8988T (cell line): ENCODE results near the gene RNU6-7.

ENCODE experiments used
- DNase-seq: peaks from one replicate; pipeline ENCODE4 v3.0.0; 2011

The RNU6-7 gene

DNA sequence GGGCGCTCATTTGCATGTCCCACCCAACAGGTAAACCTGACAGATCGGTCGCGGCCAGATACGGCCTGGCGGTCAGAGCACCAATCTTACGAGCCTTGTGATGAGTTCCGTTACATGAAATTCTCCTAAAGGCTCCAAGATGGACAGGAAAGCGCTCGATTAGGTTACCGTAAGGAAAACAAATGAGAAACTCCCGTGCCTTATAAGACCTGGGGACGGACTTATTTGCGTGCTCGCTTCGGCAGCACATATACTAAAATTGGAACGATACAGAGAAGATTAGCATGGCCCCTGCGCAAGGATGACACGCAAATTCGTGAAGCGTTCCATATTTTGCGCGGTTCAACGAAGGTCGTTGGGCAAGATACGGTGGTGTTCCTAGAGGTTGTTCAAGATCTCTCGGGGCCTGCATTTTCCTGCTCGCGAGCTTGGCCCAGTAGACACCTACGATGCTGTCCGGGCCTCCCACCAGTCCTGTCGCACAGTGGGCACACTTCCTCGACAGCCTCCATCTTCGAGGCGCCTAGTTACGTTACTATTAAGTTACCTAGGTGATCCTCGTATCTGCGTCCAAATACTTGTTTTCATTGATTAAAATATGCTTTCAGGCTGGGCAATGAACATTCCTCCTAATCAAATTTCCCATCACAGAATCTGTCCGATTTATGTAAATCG is at the start of gene RNU6-7:
TSS of gene RNU6-7 (plus strand) at position 230 of the 675 bp plus-strand sequence.
- DNase-seq, result no peak

DNA sequence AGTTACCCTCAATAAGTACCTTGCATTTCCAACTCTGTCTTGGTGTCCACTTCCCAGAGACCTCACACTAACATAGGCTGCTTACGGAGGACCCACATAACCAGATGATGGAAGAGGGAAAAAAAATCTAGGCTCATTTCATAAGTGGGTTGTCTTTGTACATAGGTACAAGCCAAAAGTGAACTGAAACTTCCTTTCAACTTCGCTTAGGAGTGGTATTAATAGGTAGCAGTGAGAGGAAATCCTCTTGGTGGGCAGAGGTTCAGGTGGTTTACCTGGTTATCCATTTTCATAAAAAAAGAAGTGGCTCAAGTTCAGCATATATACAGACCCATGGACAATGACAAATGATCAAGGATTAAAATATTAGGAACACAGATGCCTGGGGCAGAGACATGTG is 35.8 kb upstream of the RNU6-7 start:
- no peak for DNase-seq

DNA sequence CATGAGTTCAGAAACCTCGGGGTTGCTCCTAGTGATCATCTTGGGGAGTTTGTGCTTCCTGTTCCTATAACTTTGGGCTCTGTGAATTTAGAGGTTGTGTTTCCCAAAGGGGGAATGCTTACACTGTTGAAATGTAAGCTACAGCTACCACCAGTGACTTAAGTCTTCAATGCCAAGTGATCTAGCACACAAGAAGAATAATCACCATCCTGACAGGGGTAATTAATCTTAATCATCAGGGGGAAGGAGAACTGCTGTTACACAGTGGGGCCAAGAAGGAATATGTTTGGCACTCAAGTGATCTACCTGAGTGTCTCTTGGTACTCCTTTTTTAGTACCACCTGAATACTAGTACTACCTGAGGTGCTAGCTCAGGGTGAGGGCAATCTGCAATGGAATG is 34.9 kb upstream of the RNU6-7 start:
- DNase-seq, result no peak

DNA sequence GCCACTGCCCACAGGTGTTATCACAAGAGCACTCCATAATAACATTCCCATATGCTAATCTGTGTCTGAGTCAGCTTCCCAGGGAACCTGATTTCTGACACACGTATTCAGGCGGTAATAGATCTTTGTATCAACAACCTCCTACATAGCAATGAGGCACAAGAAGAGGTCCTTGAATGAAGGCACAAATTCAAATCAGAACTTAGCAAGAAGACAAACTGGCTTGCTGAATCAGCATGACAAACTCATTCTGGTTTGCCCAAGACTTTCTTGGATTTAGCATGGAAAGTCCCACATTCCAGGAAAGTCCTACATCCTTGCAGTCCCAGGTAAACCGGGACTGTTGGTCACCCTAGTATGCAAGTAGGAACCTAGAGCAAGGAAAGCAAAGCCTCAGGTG is 33.9 kb upstream of the RNU6-7 start:
- no peak for DNase-seq

DNA sequence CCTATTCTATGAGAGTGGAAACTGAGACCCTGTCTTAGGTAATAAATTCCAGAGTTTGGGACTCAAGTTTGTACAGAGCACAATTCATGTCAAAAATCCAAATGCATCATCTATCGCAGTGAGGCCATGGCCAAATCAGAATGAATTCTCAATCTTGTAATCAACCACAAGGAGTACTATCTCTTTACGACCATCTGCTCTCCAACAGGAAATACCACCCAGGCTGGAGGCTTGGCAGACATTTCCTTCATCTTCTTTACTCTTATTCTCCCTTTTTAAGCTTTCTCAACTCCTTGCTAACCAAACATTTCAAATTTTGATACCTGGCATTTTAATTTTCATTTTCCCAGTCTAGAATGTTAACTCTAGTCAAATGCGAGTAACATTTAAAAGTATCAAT is 32.7 kb upstream of the RNU6-7 start:
- DNase-seq, result no peak

DNA sequence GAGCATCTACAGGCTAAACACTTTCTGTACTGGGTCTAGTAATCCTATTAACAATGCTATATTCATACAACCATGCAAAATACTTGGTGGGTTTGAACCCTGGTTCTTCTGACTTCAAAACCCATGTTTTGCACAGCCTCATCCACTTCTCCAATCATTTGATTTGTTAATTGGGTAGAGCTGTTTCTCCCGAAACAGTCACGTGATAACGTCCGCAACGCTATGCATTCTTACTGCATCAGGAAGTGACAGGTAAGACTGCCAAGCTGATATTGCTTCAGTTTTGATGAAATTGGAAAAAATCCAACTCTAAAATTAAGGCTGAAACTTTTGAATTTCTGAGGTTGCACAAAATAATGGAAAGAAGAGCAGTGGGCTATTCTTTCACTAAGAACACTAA is 30.4 kb upstream of the RNU6-7 start:
- DNase-seq, result no peak

DNA sequence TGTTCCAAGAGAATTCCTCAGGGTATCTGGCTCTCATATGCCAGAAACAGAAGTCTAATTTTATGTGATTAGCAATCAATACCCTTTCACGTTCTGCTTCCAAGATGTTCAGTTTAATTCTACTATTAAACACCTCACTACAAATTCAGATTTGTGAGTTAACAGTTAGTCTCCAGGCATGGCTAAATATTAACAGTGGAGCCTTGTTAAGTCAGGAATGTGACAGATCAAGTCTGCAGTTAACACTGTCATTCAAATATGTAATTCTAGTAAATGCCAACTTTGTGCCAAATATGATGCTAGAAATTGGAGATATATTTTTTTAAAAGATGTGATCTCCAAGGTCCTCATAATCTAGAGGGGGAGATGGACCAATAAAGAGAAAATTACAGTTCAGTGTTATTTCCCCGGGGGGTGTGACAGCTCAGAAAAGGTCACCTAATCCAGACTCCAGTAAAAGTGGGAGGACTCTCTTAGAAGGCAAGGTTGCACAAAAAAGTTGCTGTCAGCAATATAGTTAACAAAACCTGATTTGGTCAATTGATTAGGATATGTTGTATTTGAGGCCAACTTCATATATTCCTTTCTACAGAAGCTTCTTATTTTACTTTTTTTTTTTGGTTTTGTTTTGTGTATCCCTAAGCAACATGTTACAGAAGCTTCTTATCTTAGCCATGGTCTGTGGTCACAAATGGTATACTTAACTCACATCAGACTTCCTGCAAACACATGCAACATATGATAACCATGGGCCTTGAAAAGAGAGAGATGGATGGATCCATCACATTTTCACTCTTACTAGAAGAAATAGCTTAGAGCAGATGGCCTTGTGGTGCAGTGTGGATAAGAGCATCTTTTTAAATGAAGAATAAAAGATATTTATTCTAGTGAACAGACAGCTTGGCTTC is 18.4 kb upstream of the RNU6-7 start:
- DNase-seq, result no peak

DNA sequence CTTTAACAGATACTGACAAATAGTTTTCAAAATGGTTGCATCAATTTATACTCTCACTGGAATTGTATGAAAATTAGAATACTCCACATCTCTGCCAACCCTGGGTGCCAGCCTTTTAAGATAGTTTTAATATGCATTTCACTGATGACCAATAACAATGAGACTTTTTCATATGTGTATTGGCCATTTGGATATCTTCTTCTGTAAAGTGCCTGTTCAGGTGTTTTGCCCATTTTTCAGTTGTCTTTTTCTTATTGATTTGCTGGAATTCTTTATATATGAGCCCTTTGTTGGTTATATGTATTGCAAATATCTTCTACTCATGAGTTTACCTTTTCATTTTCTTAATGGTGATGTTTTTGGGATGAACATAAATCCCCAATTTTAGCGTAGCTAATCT is 16.7 kb upstream of the RNU6-7 start:
- no peak for DNase-seq

DNA sequence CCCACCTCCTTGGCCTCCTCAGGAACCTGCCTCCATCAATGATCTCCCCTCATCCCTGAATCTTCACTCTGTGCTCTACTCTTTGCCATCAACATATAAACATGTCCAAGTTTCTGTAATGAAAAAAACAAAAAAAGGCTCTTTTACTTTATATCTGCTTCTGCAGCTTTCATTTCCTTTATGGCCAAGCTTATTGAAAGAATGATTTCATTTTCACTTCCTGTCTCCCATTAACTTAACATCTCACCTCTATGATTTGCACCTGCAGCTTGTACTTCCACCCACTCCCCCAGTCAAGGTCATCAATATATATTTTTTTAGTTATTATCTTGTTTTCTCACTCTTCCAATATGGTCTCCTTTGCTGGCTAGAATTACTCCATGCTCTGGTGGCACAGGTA is 15.6 kb upstream of the RNU6-7 start:
- no peak for DNase-seq

DNA sequence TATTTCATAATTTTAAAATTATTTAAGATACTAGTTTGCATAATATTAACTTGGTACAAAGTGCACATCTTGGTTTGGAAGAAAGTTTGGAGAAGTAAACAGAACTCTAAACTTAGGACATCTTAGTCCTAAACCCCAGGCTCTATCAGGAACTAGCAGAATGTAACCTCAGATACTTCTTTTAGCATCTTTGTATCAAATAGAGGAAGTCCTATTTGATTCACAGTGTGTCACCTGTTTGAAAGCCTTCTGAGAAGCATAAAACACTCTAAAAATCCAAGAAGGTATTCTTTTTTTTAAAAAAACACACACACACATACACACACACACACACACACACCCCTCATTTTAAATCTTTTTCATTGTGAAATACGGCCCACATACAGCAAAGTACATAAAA is 12.0 kb upstream of the RNU6-7 start:
- no peak for DNase-seq

DNA sequence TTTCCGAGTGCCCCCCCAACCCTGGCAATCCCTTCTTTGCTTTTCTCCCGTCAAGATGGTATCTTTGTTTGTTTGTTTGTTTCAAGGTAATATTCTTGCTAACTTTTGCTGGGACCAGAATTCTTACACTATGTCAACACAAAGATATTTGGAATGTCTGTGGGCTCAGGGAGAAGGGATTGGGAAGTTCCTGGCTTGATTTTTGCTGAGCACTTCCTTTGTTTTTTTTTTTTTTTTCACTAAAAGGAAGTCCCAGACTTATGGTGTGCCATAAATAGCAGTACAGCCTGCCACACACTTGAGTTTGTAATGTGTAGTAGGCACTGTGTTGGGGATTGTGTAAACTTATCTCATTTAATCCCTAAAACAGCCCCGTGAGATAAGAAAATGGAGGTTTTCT is 11.2 kb upstream of the RNU6-7 start:
- no peak for DNase-seq

DNA sequence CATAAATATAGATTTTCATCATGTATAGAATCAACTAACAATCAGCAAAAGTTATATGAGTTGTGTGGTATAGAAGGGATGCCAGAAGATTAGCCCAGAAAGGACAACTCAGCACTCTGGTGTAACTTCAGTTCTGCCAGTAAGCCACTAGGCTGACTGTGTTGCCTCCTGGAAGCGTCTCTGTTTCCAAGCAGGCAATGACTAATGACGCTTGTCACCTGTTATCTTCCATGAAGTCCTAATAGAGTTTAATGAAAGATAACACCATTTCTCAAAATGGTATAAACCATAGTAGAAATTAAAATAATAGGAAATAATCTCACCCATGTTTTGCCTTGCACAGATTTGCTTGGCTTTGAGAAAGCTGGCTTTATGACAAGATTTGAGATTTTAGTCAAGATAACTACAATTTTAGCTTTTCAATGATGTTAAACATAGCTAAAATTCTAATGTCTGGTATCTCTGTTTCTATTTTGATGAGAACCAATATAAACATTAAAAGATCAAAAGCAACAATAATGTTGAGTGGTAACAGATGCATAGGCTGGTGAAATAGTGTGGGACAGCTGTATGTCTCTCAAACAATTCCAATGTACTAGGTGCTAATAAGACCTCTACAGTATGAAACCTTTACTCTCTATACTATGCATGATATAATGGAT is 9.0 kb upstream of the RNU6-7 start:
- no peak for DNase-seq

DNA sequence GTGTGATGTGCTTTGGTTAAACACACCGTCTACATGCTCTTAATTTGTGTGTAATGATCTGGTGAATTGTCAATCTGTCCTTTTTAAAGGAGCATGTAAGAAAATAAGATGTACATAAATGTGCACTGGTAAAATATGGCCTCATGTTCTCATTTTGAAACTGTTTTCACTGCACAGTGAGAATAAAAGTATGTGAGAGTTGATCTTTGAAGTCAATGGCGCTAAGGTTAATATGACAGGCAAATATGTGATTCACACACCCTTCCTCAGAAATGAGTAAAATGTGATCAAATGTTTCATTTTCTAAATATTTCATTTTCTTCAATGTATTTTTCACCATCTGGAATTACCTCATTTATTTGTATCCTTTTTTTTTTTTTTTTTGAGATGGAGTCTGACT is 8.3 kb upstream of the RNU6-7 start:
- no peak for DNase-seq

DNA sequence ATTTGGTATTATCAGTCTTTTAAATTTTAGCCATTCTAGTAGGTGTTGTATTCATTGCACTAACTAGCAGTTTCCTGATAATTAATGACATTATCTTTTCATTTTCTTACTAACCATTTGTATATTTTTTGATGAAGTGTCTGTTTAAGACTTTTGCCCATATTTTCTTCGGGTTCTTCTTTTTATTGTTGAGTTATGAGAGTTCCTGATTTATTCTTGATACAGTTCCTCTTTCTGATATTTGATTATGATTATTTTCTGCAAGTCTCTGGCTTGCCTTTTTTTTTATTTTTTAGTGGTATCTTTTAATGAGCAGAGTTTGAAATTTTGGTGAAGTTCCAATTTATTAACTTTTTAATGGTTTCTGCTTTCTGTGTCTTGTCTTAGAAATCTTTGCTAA is 6.2 kb upstream of the RNU6-7 start:
- no peak for DNase-seq

DNA sequence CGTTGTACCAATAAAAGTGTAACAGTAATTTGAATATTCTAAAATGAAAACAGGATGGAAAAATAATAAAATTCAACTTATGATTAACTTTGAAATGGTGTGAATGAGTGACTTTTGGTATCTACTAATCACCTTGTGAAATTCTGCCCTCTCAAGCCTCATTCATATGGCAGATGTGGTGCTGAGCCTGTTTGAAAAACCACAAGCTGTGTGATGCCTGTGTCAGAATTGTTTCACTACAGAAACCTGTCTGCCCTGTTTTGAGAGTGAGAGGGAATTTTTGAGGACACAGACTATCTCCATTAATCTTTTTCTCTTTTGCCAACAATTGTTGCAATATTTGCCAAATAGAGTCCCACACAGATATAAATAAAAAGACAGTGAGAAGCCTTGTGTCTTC is 3.9 kb upstream of the RNU6-7 start:
- no peak for DNase-seq

DNA sequence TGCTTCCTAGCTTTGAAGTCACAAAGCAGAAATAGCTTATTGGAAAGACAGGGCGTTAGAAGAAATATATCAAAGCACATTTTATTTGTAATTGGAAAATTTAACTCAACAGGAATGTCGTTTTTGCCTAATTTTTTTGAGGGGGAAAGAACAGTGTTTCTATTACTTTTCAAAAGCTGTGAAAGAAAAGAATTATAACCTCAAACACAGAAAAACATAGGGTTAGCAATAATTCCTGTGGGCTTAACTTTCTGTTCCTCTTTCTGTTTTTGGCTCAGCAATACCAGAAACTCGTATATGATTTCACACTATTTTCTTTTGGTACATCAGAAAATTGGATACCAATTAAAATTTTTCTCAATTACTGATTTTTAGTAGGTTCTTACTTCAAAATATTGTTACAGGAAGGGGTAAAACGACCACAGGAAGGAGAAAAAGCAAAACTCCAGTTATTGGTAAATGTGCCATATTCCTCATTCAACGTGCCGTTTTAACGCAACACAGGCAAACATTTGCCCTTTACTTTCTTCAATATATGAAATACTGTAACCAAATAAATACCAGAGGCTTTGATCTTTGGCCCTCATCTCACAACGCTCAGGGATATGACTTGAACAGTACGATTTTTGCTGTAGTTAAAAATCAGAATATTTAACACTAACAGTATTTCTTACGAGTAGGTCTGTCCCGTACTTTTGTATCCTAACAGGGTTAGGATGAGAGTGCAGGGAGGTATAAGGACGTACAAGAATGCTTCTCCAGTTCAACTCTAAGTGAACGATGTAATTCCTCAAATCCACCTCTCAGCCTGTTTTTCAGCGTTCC is 1.3 kb upstream of the RNU6-7 start:
- no peak for DNase-seq

DNA sequence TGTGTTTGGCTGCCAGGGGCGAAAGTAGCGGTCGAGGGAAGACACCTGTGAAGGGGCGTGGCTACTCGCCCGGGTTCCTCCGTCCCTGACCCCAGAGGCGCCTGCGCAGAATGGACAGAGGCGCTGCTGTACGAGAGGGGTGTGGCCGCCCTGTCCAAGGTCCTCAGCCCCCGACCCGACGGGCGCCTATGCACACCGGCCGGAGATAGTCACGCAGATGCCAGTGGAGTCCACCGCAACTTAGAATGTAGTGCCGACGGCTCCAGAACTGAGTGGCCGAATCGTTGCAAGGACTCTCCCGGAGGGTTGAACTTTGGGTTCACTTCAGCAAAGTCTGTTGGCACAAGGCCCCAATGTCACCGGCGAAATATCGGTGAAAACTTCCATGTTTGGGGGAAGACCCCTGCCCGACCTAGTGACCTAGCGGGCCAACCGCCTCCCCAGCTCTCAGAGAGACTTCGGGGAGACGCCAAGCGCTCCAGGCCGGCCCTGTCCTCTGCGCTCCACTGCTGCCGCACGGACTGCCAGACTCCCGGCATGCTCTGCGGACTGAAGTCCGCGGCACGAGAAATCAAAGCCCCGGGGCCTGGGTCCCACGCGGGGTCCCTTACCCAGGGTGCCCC is 541 bp upstream of the RNU6-7 start:
- peak; percentile 40 for DNase-seq

DNA sequence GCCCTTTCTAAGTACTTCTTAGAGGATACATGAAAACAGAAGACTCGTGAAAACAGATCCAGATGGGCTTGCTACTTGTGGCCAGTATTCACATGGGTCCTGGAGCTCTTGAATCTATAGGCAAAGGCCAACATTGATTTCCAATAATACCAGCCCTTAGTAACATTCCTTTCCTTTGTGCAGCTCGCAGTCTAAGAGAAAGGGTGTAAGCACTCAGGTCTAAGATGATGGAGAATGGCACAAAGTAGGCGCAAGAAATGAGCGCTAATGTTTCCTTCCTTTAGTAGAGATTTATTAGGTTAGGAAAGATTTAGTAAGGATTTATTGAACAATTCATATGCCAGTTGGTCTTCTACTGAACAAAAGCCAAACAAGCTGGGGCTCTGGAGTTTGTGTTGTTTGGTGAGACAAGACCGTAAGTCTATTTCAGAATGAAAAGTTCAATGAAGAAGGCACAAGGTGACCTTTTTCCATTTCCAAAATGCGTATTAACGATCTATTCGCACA is 699 bp downstream of the RNU6-7 start:
- no peak for DNase-seq

DNA sequence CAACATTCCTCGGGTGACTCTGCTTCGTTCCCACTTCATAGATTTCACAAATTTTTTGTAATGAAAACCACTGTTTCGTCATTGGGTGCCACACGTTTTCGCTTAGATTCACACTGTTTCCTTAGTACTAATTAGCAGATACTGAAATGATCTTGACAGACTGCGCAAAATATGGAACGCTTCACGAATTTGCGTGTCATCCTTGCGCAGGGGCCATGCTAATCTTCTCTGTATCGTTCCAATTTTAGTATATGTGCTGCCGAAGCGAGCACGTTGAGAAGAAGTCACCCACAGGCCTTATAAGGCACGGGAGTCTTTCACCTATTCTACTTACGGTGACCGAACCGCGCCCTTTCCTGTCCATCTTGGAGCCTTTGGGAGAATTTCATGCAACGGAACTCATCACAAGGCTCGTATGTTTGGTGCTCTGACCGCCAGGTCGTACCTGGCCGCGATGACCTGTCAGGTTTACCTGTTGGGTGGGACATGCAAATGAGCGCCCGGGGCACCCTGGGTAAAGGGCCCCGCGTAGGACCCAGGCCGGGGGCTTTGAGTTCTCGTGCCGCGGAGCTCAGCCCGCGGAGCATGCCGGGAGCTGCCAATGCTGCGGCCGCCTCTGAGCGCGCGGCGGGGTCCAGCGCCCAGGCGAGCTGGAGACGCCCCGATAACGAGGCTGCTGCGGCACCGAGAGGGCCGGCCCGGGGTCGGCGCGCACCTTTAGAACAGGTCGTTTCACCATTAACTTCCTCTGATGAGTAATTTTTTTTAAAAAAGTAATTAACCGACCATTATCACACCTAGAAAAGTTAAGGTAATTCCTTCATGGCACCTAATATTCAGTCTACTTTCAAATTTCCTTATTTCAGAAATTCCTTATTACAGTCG is 1.4 kb downstream of the RNU6-7 start, which contains the start of gene RNU6-8:
TSS of gene RNU6-8 (minus strand) at position 272 of the 885 bp plus-strand sequence.
- DNase-seq, result peak; percentile 37

DNA sequence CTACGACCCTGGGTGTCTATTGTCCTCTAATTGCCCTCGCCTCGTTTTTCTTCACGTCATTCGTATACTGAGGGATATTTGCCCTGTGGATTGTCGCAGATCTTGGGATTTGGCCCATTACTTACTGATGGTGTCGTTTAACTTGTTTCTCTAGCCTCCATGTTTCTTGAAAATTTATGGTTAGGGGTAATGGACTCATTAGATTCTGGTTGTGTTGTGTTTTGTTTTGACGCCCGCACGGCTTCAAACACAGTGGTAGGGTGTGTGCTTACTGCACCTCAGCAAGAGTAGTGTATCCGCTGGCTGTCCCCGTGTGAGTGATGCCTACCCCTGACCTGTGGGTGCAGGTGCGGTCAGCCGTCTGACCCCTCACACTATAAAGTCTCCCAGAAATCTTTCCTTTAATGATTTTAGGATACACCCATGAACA is 2.1 kb downstream of the RNU6-7 start:
- DNase-seq, result no peak

DNA sequence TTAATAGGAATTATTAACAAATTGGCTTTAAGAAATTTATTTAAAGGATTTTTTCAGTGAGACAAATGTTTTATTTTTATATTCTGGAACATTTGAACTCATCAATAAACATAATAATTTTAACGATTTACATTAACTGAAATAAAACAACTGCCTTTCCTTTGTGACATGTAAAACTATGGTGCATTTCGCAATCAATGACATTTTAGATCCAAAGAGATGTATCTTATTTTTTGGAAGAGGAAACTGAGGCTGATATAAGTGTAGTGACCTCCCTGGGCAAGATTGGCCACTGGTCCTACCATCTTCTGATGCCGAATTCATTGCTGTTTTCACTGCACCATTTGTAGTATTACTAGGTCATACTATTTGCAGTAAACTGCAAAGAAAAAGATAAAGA is 3.7 kb downstream of the RNU6-7 start:
- no peak for DNase-seq
